Activated naive CD8-positive, alpha-beta T cell treated with anti-CD3 and anti-CD28 coated beads, Interleukin-2, amount 50 U/mL, for 16 hours (primary cell): ENCODE data around the gene VWA7.
"Not testable (repeated sequence)": the region's sequence is repeated elsewhere in the genome, so short reads cannot be mapped to it uniquely, and the experiment has no call there.

Experiments
- DNase-seq: peaks from one replicate; pipeline ENCODE4 v3.0.0-alpha.2; 2020; ENCODE audit warnings: low read depth, low spot score

VWA7 gene

DNA sequence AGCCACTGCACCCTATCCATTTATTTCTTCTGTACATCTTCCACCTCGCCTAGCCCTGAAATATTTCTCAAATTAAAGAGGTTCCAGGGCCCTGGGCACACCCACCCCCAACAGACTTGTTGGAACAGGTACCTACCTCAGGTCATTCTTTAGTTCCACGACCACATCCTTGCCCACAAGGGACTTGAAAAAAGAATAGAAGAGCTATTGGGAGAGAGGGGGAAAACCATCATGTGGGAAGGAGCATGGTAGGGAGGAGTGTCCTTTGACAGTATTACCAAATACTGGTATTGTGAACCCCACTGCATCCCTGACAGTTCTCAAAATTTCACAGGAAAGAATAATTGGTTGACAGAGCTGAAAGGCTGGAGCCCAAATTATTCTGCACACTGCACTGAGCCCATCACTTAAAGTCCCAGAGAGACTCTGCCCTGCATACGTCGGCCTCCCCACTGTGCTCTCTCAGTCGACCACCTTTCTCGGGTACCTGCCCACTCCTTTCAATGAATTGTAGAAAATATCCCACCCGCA, 28.9 kb upstream of the VWA7 start:
- no peak for DNase-seq

DNA sequence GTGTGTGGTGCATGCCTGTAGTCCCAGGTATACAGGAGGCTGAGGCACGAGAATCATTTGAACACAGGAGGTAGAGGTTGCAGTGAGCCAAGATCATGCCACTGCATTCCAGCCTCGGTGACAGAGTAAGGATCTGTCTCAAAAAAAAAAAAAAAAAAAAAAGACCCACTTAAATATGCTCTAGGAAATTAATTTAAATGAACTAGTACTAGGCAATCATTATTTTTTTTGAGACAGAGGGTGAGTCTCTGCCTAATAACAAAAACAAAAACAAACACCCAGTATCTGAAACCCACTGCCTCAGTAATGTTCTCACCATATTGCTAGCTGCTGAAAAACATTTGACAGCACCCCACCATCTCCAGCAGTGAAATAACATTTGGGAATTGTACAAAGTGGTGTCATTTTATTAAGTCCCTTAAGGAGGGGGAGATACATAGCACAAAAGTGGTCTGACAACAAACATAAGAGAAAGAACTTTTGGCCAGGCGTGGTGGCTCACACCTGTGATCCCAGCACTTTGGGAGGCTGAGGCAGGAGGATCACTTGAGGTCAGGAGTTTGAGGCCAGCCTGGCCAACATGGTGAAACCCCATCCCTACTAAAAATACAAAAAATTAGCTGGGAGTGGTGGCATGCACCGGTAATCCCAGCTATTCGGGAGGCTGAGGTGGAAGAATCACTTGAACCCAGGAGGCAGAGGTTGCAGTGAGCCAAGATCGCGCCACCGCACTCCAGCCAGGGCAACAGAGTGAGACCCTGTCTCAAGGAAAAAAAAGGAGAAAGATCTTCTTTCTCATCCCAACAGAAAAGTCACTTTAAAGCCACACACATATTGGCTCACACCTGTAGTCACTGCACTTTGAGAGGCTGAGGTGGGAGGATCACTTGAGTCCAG, 24.2 kb upstream of the VWA7 start:
- DNase-seq: not testable (repeated sequence)

DNA sequence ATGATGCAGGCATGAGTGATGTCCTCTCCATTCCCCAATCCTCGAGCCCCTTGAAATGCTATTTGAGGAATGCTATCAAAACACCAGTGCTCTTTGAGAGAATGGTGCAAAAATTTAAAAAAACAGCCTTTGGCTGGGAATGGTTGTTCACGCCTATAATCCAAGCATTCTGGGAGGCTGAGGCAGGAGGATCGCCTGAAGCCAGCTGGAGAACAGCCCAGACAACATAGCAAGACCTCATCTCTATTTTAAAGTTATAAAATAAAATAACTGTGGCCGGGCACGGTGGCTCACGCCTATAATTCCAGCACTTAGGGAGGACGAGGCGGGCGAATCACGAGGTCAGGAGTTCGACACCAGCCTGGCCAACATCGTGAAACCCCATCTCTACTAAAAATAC, 22.7 kb upstream of the VWA7 start:
- no peak for DNase-seq

DNA sequence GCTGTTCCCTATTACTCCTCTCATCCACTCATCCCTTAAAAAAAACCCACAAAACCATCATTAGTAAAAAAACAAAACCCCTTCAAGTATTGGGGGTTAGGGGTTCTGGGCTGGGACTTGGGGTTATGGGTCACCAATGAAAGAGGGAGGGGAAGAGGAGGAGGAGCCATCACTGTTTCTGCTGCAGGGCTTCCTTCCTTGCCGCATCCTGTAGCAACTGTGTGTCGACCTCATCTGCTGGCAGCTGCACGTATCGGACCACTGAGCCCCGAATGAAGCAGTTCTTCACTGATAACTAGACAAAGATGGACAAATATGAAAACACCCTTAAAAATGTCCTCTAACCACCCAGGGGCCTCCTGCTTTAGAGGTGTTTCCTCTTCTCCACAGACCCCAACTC, 20.5 kb upstream of the VWA7 start:
- no peak for DNase-seq

DNA sequence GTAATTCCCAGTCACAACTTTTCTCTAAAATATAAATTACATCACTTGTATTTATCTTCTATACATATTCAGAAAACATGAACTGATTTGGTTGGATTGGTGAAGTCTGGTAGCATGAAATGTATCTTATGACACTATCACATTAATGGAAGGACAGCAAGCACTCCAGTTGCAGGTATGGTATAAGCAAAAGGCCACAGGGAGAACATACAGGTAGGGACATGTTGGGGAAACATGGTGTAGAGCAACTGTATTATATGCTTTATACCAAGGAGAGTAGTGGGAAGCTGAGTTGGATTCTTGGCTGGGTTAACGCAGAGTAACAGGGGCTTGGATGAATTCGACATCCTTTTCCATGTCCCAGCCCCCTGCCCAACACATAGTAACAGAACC, 19.9 kb upstream of the VWA7 start:
- no peak for DNase-seq

DNA sequence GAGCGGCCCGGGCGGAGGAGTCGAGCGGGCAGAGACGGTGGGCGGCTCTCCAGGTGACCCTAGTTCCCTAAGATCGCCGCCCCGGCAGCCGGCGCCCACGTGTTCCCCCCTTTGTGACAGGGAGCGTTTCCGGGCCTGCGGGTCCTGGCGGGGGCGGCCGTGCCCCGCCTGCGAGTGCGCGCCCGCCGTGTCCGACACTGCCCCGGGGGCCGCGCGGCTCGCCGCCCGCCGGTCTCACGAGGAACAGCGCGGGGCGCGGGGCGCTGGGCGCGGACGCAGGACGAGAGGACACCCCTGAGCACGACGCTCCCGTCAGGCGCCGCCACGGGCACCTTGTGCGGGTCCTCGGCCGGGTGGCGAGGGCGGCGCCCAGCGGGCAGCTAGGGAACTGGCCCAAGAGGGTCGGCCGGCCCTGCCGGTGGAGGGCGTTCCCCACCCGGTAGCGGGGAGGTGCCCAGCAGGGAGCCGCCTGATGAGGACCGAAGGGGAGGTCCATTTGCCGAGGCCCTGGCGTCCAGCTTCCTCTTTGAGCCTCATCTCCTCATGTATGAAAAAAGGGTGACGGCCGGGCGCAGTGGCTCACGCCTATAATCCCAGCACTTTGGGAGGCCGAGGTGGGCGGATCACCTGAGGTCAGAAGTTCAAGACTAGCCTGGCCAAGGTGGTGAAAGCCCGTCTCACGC, 18.6 kb upstream of the VWA7 start, which contains the start of gene VARS1:
VARS1 (minus strand) TSS at position 137 of the 683 bp plus-strand sequence. CDS start 535 bp downstream, outside the sequence.
- DNase-seq: peak; percentile 52

DNA sequence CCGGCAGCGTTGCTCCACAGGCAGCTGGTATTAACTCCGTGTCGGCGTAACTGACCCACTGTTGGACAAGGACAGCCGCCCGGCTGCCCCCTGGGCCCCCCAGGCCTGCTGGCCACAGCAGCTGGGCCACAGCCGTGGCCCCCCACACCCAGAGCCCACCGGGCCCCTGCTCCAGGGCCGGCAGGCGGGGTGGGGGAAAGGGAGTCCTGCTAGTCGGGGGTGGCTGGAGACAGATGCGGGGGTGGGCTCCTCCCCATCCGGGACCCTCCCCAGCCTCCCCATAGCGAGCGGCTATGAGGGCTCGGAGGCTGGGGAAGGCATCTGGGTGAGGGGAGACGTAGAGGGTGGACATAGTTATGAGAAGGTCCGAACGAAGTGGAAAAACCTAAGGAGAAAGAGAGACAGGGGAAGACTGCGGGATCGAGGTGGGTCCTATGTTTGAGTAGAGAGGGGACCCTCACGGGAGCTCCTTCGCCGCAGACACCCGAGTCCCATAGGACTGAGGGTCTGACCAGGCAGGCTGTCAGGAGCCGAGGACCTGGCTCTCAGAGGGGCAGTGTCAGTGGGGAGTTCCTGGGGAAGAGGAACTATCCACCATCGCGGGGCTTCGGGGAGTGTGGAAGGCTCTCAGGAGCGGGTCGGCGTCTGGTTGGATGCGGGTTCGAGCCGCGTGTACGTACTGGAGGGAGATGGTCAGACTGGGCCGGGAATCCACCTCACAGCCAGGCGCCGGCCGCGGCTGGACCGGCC, 17.9 kb upstream of the VWA7 start:
- DNase-seq: no peak

DNA sequence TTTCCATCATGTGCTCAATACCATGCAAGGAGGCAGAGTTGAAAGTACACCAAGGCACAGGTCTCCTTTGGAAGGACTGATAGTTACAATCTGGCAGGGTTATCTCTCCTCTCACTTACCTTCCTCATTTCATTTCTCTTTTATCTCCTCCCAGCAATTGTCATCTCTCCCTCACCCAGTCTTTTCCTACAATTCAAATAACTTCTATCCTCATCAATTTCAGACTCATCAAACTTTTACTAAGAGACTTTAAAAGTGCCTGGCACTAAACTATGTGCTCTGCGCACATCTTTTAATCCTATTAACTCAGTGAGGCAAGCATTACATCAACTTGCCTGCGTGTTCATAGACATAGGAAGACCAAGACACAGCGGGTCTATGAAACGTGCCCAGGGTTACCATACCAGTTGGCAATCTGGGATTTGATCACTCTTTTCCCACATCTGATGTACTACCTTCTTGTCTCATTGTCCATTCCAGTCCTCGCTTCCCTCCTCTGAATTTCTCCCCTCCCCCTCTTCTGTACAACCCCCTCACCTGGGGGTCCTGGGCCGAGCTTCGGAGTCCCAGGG, 17.3 kb upstream of the VWA7 start:
- no peak for DNase-seq

DNA sequence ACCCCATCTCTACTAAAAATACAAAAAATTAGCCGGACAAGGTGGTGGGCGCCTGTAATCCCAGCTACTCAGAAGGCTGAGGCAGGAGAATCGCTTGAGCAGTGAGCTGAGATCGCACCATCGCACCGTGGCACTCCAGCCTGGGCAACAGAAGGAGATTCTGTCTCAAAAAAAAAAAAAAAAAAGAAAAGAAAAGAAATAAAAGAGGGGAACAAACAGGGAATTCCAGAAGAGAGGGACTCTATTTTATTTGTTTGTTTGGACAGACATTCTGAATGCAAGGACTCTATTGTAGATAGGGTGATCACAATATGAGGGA, 16.8 kb upstream of the VWA7 start:
- DNase-seq: not testable (repeated sequence)

DNA sequence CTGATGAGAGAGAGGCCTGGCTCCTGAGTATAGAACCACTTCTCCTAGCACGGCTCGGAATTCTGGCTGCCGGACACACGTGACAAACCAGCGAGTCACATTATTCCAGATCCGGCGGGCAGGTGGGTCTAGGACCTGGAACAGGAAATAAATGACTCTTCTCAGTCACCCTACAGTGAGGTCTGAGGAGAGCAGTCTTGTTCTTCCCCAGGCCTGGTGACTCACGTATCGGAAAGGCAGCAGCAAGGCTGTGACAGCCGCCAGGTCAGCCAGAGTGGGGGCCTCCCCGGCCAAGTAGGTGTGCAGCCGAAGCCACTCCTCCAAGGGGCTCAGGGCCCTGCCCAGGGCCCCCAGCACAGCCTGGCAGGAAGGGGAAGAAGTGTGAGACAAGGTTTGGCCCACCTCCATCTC, 15.6 kb upstream of the VWA7 start:
- DNase-seq: no peak

DNA sequence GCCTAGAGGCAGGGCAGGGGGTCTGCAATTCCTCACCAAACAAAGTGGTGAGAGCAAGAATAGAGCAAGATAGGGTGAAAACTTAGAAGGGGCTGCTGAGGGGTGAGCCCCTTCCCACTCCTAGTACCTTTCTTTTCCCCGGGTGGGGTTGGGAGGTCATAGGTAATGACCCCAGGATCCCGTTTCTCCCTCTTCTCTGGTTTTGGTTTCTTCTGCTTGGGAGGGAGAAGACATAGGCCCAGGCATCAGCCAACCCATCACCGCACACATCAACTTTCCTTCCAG, 14.9 kb upstream of the VWA7 start:
- no peak for DNase-seq

DNA sequence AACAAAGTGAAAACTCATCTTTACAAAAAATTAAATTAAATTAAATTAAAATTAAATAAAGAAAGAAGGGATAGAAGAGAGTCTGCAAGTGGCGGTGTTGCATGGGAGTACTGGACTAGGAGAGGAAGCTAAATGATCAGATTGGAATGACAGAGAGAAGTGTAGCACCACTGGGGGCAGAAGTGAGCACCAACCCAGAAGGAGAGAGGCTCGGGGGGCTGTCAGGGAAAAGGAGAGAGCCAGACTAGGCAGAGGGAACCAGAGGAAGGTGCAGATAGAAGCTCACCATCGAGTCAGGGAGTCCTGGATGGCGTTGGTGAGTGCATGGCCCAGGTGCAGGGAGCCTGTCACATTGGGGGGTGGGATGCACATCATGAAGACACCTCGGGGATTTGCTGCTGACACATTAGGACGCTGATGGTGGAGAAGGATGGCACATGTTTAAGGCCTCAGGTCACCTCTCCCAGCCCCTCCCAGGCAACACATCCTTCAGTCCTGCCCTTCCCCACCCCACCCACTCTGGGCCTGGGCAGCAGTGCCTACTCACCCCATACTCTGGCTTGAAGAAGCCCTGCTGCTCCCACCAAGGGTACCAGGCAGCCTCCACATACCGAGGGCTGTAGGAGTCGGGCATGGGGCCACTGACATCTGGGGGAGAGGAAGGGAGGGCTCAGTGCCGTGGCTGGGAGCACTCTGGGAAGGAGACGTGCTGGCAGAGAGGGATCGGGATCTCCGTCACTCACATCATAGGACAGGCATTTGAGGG, 14.4 kb upstream of the VWA7 start:
- DNase-seq: no peak

DNA sequence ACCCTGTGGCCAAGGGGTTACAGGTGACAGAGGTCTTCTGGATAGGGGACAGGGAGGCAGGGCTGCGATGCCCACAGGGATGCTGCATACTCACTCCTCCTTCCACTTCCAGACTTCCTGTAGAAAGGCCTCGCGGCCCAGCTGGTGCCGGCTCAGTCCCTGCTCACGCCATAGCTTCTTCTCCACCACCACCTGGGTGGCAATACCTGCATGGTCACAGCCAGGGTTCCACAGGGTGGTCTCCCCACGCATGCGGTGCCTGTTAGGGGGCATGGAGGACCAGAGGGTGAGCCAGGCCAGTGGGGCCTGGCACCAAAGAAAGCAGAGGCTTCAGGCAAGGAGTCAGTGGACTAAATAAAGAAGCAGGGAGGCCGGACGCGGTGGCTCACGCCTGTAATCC, 8.3 kb upstream of the VWA7 start:
- no peak for DNase-seq

DNA sequence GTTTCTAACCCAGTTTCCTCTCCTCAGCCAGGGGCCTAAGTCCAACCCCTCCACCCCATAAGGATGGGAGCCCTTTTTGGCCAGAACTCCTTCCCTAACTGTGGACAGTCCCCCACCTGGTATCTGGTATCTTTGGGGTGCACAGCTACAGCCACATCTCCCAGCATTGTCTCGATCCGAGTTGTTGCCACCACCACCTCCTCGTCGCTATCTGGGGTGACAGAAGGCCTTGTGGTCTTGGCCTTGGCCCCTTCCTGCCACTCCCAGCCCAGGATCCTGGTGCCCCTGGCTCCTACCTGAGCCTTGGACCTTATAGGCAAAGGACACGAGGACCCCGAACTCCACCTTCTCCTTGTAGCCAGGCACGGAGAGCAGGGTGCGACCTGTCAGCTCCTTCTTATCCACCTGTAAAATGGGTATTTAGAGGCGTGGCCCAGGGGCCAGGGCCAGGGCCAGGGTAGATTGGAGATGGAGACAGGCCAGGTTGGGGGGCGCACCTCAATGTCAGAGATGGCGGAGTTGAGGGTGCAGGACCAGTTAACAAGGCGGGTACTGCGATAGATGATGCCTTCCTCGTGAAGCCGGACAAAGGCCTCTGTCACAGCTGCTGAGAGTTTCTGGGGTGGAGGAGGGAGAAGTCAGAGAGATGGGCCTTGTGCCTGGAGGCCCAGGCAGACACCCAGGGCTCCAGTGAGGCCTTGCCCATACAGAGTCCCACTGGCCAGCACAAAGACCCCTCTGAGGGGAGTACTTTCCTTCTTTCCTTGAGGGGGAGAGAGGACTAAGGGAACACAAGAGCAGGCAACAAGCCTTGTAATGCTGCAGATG, 7.2 kb upstream of the VWA7 start:
- no peak for DNase-seq

DNA sequence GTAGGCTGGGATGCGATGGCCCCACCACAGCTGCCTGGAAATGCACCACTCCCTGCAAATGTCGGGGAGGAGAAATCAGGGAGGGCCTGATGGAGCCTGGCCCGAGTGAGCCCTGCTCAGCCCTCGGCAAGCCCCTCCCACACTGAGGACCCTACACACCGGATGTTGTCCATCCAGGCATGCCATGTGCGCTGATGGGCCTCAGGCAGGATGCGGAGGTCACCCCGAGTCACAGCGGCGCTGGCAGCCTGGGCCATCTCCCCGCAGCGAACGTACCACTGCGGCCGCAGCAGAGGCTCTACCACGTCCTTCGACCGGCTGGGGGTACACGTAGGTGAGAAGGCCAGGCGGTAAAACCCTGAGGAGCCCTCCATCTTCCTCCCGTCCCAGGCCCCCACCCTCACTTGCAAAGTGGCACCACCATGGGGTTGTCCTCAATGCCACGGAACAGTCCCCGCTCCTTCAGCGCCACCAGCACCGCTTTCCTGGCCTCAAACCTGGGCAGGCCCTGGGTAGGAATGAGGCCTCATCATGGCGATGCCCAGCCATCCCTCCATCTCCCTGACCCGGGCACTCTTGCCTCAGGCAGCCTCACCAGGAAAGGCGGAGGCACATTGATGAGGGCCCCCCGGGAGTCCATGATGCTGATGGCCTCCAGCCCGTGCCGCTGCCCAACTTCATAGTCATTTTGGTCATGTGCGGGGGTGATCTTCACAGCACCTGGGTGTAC, 5.2 kb upstream of the VWA7 start:
- no peak for DNase-seq

DNA sequence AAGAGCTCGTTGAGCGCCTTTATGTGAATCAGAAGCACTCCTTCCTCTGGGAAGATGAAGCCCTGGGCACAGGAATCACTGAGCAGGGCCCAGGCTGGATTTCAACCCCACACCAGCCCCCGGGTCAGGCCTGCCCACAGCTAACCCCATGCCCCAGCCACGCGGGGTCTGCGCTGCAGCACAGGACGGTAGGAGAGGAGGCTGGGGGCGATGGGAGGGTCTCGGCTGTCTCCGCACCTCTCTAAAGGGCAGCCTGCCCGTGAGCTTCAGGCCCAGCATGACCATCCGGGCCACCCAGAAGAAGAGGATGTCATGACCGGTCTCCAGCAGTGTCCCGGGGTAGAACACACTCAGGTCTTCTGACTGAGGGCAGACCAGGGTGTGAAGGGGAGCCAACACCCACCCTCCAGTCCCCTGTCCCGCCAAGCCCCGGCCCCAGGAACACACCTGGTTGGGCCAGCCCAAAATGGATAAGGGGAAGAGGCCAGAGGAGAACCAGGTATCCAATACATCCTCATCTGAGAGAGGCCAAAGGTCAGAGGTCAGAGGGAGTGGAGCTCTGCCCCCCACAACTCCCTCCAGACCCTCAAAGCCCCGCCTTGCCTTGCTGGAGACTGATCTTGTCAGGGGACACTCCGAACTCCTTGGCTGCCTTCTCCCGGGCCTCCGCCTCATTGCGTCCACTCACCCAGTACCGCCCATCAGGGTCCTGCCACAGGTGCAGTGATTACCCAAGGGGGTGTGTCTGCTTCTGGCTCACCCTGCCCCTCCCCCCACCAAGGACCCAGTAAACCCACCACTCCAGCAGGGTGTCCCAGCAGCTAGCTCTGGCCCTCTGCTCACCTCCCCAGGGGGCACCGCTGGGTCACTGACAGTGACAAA, 4.4 kb upstream of the VWA7 start:
- no peak for DNase-seq

DNA sequence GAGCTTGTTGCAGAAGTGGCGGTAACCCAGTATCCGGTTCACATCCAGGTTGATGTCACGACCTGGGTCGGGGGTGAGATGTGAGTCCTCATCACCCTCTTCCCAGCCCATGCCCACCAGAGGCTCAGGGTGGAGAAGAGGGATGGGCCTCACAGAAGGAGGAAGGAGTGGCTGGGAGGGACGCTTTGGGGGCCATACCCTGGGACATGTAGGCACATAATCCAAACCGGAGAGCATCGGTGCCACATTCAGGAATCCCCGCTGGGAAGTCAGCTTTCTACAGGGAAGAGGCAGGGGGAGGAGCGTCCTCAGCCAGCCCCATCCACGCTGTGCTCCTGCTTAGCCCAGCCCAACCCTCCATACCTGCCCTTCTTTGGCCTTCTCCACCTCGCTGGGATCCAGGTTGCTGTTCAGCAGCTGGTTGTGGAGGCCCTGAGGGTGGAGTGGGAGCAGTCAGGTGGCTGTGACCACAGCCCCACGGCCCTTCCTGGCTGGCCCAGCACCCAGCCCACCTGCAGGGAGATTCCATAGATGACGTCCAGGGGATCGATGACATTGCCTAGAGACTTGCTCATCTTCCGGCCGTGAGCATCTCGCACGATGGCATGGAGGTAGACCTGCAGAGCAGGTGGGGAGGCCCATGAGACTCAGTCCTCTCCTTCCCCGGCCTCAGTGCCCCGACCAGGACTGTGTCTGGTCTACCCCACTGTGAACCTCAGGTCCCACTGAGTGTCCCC, 3.5 kb upstream of the VWA7 start:
- DNase-seq: no peak

DNA sequence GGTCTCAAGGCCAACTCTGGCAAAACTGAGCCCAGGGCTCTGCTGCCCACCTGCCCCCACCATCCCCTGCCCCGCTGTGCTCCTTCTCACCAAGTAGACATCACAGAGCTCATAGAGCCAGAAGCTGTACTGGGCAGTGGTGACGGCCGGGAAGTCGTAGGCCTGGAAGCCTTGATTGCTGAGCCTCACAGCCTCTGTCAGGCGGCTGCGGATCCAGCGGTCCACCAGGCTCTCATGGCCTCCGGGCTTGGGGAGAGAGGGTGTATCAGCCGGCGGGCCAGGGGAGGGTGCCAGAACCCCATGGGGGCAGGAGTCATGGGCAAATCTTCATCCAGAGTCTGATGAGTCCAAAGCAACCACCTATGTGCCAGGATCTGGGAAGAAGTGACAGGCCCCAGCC, 2.8 kb upstream of the VWA7 start:
- DNase-seq: no peak
